HEK293 (cell line): ENCODE data around the gene MANF.
A peak's percentile ranks its signal among the peaks of the same experiment; 100 is the strongest.

Source experiments
- CTCF ChIA-PET: fragments of 350-600 bp; formaldehyde crosslinking; extraction: SDS; loops from one replicate; lab custom pipeline; 2021; ENCODE audit warnings: antibody characterized with exemption; lab: Yijun Ruan, JAX
- POLR2A ChIA-PET: fragments of 300-600 bp; formaldehyde crosslinking; extraction: SDS; loops from one replicate; lab custom pipeline; 2020; ENCODE audit warnings: antibody characterized with exemption, inconsistent platforms; lab: Yijun Ruan, JAX
- H3K27ac ChIP-seq: fragments of 200-500 bp; sonication (Bioruptor generic); 2 replicates; pipeline ENCODE4 v1.5.1; 2014; ENCODE audit warnings: low read depth, low read length, control low read depth, inconsistent platforms; ENCODE audit errors: extremely low read depth
- H3K36me3 ChIP-seq, 2 experiments: fragments of 200-500 bp in 1 of 2; sonication (Bioruptor generic) in 1 of 2; 1 replicate in 1 of 2; 2 replicates in 1 of 2; pipeline ENCODE4 v1.5.1; 2014 to 2017; ENCODE audit warnings: inconsistent platforms in 2 of 2, low read length in 2 of 2; ENCODE audit not compliant: control insufficient read depth in 2 of 2, insufficient read depth in 1 of 2
- H3K4me1 ChIP-seq: fragments of 200-500 bp; sonication (Bioruptor generic); 2 replicates; pipeline ENCODE4 v1.5.1; 2014; ENCODE audit warnings: mild to moderate bottlenecking, low read length, inconsistent platforms; ENCODE audit not compliant: control insufficient read depth, insufficient read depth
- H3K4me3 ChIP-seq: 2 replicates; pipeline ENCODE4 v1.5.1; 2011; ENCODE audit warnings: low read depth, mild to moderate bottlenecking, control low read depth, low read length, moderate library complexity
- H3K9me3 ChIP-seq: fragments of 200-500 bp; sonication (Bioruptor generic); 2 replicates; pipeline ENCODE4 v1.5.1; 2014; ENCODE audit warnings: low read depth, low read length, inconsistent platforms; ENCODE audit not compliant: control insufficient read depth, insufficient read depth
- CTCF ChIP-seq: fragments of 450-650 bp; formaldehyde crosslinking; IDR thresholded peaks from 2 replicates; pipeline ENCODE4 v1.5.1; 2016; ENCODE audit warnings: missing biosample characterization, missing genetic modification characterization
- HIC1 ChIP-seq: fragments of 450-650 bp; formaldehyde crosslinking; IDR thresholded peaks from 2 replicates; pipeline ENCODE4 v1.5.1; 2016; ENCODE audit warnings: missing biosample characterization, missing genetic modification characterization
- KLF10 ChIP-seq: fragments of 450-650 bp; IDR thresholded peaks from 2 replicates; pipeline ENCODE4 v1.5.1; 2018; ENCODE audit warnings: missing biosample characterization, mild to moderate bottlenecking, missing genetic modification characterization
- KLF17 ChIP-seq: fragments of 450-650 bp; formaldehyde crosslinking; IDR thresholded peaks from 2 replicates; pipeline ENCODE4 v1.5.1; 2016; ENCODE audit warnings: missing biosample characterization, missing genetic modification characterization
- PATZ1 ChIP-seq: fragments of 450-650 bp; formaldehyde crosslinking; IDR thresholded peaks from 2 replicates; pipeline ENCODE4 v1.5.1; 2016; ENCODE audit warnings: missing biosample characterization, missing genetic modification characterization
- PRDM10 ChIP-seq: fragments of 450-650 bp; formaldehyde crosslinking; IDR thresholded peaks from 2 replicates; pipeline ENCODE4 v1.5.1; 2016; ENCODE audit warnings: missing biosample characterization, missing genetic modification characterization
- SETDB1 ChIP-seq: IDR thresholded peaks from one replicate; pipeline ENCODE4 v1.6.1; 2017; ENCODE audit warnings: mild to moderate bottlenecking, low read length, moderate library complexity, mixed read lengths; ENCODE audit not compliant: insufficient read length
- ZBTB10 ChIP-seq: fragments of 450-650 bp; formaldehyde crosslinking; IDR thresholded peaks from 2 replicates; pipeline ENCODE4 v1.5.1; 2016; ENCODE audit warnings: missing biosample characterization, missing genetic modification characterization
- ZBTB17 ChIP-seq: fragments of 450-650 bp; formaldehyde crosslinking; IDR thresholded peaks from 2 replicates; pipeline ENCODE4 v1.5.1; 2016; ENCODE audit warnings: missing biosample characterization, missing genetic modification characterization
- ZEB2 ChIP-seq: fragments of 450-650 bp; formaldehyde crosslinking; IDR thresholded peaks from 2 replicates; pipeline ENCODE4 v1.5.1; 2016; ENCODE audit warnings: missing biosample characterization, missing genetic modification characterization
- ZNF19 ChIP-seq: fragments of 450-650 bp; formaldehyde crosslinking; IDR thresholded peaks from 2 replicates; pipeline ENCODE4; 2016; ENCODE audit warnings: missing biosample characterization, missing genetic modification characterization, low read depth
- ZNF2 ChIP-seq: fragments of 450-650 bp; formaldehyde crosslinking; IDR thresholded peaks from 2 replicates; pipeline ENCODE4 v1.5.1; 2016; ENCODE audit warnings: missing biosample characterization, missing genetic modification characterization
- ZNF211 ChIP-seq: fragments of 450-650 bp; formaldehyde crosslinking; IDR thresholded peaks from 2 replicates; pipeline ENCODE4 v1.5.1; 2016; ENCODE audit warnings: low read depth, missing biosample characterization, missing genetic modification characterization
- ZNF513 ChIP-seq: fragments of 450-650 bp; IDR thresholded peaks from 2 replicates; pipeline ENCODE4 v1.5.1; 2018; ENCODE audit warnings: missing biosample characterization, missing genetic modification characterization
- ZNF623 ChIP-seq: fragments of 450-650 bp; formaldehyde crosslinking; IDR thresholded peaks from 2 replicates; pipeline ENCODE4 v1.5.1; 2016; ENCODE audit warnings: missing biosample characterization, missing genetic modification characterization
- ZNF629 ChIP-seq: fragments of 450-650 bp; formaldehyde crosslinking; IDR thresholded peaks from 2 replicates; pipeline ENCODE4 v1.5.1; 2017; ENCODE audit warnings: missing biosample characterization, missing genetic modification characterization
- ZNF639 ChIP-seq: fragments of 450-650 bp; formaldehyde crosslinking; IDR thresholded peaks from 2 replicates; pipeline ENCODE4 v1.5.1; 2016; ENCODE audit warnings: missing biosample characterization, missing genetic modification characterization

Gene MANF

GRCh38 chr3:51390246-51391074, 5.4 kb downstream of the MANF start (continued):
- TF ChIP-seq ZBTB10 (tag by site-specific recombination), result no peak
- TF ChIP-seq ZNF2 (tag by site-specific recombination), result peak; percentile 45; the same call in 1 of the 2 replicates
- no peak for TF ChIP-seq ZNF19
- TF ChIP-seq ZNF639 (tag by site-specific recombination), result no peak
- TF ChIP-seq CTCF (tag by site-specific recombination), result no peak
- 0 out of 2 replicates have a peak, but pooled peaks have one; percentile 37 for TF ChIP-seq ZNF629
- peak; percentile 62; the same call in 1 of the 2 replicates for TF ChIP-seq ZBTB17 (tag by site-specific recombination)
- peak; percentile 79 for TF ChIP-seq SETDB1
- no peak for TF ChIP-seq ZNF513 (tag by site-specific recombination)
- no peak for TF ChIP-seq ZNF623 (tag by site-specific recombination)

- Histone ChIP-seq H3K4me3 (peak within 1 kb of the TSS; percentile 82), H3K36me3 (peaks cover 0 to 85% of the 10 kb centered on the region in 2 experiments; a peak in 2 of 3 replicates), H3K4me1 (no peaks in the 10 kb centered on the region; the same call in 1 of the 2 replicates), H3K27ac (peak within 1 kb of the TSS; percentile 87), H3K9me3 (no peaks in the 10 kb centered on the region)
- POLR2A ChIA-PET, result no interaction called here
- CTCF ChIA-PET, result interaction anchor here (0.7 to 2.3 kb wide), 8 partner anchors 22 to 775 kb away, joined by 3 to 27 read pairs (median 4); partner anchors contain the start of gene MAPKAPK3
- TF ChIP-seq HIC1 (tag by site-specific recombination), result peak; percentile 83
- peak; percentile 75 for TF ChIP-seq KLF10 (tag by site-specific recombination)
- TF ChIP-seq ZNF211, result no peak
- peak; percentile 89 for TF ChIP-seq PRDM10 (tag by site-specific recombination)
- 0 out of 2 replicates have a peak, but pooled peaks have one; percentile 24 for TF ChIP-seq PATZ1 (tag by site-specific recombination)
- TF ChIP-seq ZEB2 (tag by site-specific recombination), result peak; percentile 71
- TF ChIP-seq KLF17, result peak; percentile 62; the same call in 1 of the 2 replicates
Observed at GRCh38 chr3:51391075-51391565, 6.0 kb downstream of the MANF start, which contains the start of gene RBM15B. TSS of gene RBM15B (plus strand) at chr3:51391285. CDS start at chr3:51391400, 115 bp downstream.
